Measurements from ENCODE around the gene NUP210L. TPM values are rescaled to one million over a fixed set of nuclear protein-coding genes. Genes with fewer than 3 reads are reported as not detected.
A peak's percentile ranks its signal among the peaks of the same experiment; 100 is the strongest.

Gene NUP210L
- total RNA-seq, 1 donor: under 0.01 TPM

GRCh38 chr1:153963030-153963849, 191.6 kb downstream of the NUP210L start, which contains the start of gene SLC39A1:
Gene SLC39A1, minus strand, starts transcription at chr1:153963537. Its CDS starts 822 bp downstream, at chr1:153962715.
- H3K4me3 ChIP-seq (ENCODE audit: insufficient read depth, low read length): peak within 1 kb of the TSS; percentile 93
- no peaks in the 10 kb centered on the region for H3K9me3 ChIP-seq (ENCODE audit: low read depth, low read length)
- H3K27ac ChIP-seq (ENCODE audit: low read depth, low read length): peak within 1 kb of the TSS; percentile 93
- TF ChIP-seq, protein P1, sequence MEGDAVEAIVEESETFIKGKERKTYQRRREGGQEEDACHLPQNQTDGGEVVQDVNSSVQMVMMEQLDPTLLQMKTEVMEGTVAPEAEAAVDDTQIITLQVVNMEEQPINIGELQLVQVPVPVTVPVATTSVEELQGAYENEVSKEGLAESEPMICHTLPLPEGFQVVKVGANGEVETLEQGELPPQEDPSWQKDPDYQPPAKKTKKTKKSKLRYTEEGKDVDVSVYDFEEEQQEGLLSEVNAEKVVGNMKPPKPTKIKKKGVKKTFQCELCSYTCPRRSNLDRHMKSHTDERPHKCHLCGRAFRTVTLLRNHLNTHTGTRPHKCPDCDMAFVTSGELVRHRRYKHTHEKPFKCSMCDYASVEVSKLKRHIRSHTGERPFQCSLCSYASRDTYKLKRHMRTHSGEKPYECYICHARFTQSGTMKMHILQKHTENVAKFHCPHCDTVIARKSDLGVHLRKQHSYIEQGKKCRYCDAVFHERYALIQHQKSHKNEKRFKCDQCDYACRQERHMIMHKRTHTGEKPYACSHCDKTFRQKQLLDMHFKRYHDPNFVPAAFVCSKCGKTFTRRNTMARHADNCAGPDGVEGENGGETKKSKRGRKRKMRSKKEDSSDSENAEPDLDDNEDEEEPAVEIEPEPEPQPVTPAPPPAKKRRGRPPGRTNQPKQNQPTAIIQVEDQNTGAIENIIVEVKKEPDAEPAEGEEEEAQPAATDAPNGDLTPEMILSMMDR (IDR thresholded peaks at IDR 0.05; ENCODE audit: extremely low read depth, low read depth, low read length): no peak
- peaks cover 23% of the 10 kb centered on the region for H3K79me2 ChIP-seq (ENCODE audit: insufficient read depth, low read length)
- no peaks in the 10 kb centered on the region for H4K20me1 ChIP-seq (ENCODE audit: insufficient read depth, low read length)
- peak within 1 kb of the TSS; percentile 96 for H2AFZ ChIP-seq (ENCODE audit: low read length)
- H3K36me3 ChIP-seq (ENCODE audit: insufficient read depth, low read length): peaks cover 14% of the 10 kb centered on the region
- H3K27me3 ChIP-seq (ENCODE audit: insufficient read depth, low read length): no peaks in the 10 kb centered on the region
- H3K4me1 ChIP-seq (ENCODE audit: insufficient read depth, low read length): peaks cover 34% of the 10 kb centered on the region
- DNase-seq (ENCODE audit: insufficient read length, low spot score, missing footprints): peak; percentile 99
- peak within 1 kb of the TSS; percentile 95 for H3K4me2 ChIP-seq (ENCODE audit: insufficient read depth, low read length)

DNA sequence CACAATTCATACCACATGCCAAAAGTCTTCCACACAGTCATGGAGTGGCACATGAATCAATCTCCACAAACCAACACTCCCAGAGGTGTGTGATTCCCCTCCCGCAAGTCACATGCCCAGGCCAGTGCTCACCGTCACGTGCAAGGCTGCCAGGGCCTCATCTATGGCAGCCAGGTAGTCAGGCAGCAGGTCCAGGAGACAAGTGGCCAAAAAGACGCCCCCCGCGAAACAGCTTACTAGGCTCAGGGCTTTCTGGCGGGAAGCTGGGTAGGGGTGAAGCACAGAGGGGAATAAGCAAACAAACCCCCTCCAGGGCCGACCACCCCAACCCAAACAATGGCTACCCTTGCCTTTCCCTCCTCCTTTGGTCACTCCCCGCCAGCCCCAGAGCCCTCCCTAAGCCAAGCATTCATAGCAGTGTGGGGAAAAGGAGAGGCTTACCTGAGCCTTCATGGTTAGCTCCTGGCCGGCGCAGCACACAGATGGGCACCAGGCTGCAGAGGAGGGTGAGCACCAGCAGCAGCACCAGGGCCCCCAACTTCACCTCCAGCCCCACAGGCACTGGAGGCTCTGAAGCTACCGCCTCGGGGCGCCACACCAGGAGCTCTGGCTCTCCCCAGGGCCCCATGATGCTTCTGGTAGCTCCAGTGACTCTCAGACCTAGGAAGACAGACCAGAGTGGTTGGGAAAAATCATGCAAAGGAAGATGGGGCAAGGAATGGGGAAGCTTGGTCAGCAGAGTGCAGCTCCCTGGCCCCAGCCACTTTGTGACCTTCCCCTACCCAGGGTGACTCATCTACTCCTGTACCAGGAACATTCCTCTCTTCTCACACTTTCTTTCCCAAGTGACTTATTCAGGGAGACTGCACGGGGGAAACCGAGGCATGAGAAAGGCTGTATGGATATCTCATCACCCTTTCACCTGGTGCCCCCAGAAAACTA, 192.5 kb downstream of the NUP210L start:
- H3K79me2 ChIP-seq (ENCODE audit: insufficient read depth, low read length): peaks cover 31% of the 10 kb centered on the region

GRCh38 chr1:153961421-153961820, 193.5 kb downstream of the NUP210L start:
- Histone ChIP-seq H3K4me1 (ENCODE audit: insufficient read depth, low read length) (peaks cover 42% of the 10 kb centered on the region), H3K27ac (ENCODE audit: low read depth, low read length) (no peak overlapping the region), H3K9me3 (ENCODE audit: low read depth, low read length) (no peaks in the 10 kb centered on the region), H3K36me3 (ENCODE audit: insufficient read depth, low read length) (peaks cover 14% of the 10 kb centered on the region), H3K27me3 (ENCODE audit: insufficient read depth, low read length) (no peaks in the 10 kb centered on the region), H2AFZ (ENCODE audit: low read length) (no peak overlapping the region), H3K4me2 (ENCODE audit: insufficient read depth, low read length) (peak overlapping the region; percentile 95), H4K20me1 (ENCODE audit: insufficient read depth, low read length) (peaks cover 16% of the 10 kb centered on the region), H3K79me2 (ENCODE audit: insufficient read depth, low read length) (peaks cover 41% of the 10 kb centered on the region), H3K4me3 (ENCODE audit: insufficient read depth, low read length) (no peak overlapping the region)
- DNase-seq (ENCODE audit: insufficient read length, low spot score, missing footprints): peak; percentile 14
- TF ChIP-seq, protein P1 (IDR thresholded peaks at IDR 0.05; ENCODE audit: extremely low read depth, low read depth, low read length): no peak

More for the DNA sequence above, 192.5 kb downstream of the NUP210L start:
- H3K9me3 ChIP-seq (ENCODE audit: low read depth, low read length): no peaks in the 10 kb centered on the region
- H2AFZ ChIP-seq (ENCODE audit: low read length): peak overlapping the region; percentile 96
- peak; percentile 91 for DNase-seq (ENCODE audit: insufficient read length, low spot score, missing footprints)
- H3K4me2 ChIP-seq (ENCODE audit: insufficient read depth, low read length): peak overlapping the region; percentile 95
- H3K27me3 ChIP-seq (ENCODE audit: insufficient read depth, low read length): no peaks in the 10 kb centered on the region
- peak overlapping the region; percentile 93 for H3K27ac ChIP-seq (ENCODE audit: low read depth, low read length)
- TF ChIP-seq, protein P1 (IDR thresholded peaks at IDR 0.05; ENCODE audit: extremely low read depth, low read depth, low read length): no peak
- peaks cover 38% of the 10 kb centered on the region for H3K4me1 ChIP-seq (ENCODE audit: insufficient read depth, low read length)
- H4K20me1 ChIP-seq (ENCODE audit: insufficient read depth, low read length): peaks cover 7% of the 10 kb centered on the region
- H3K4me3 ChIP-seq (ENCODE audit: insufficient read depth, low read length): peak overlapping the region; percentile 93
- H3K36me3 ChIP-seq (ENCODE audit: insufficient read depth, low read length): peaks cover 14% of the 10 kb centered on the region

All from osteoblast (primary cell).